ENCODE results near the gene TMEM238L. TPM values are rescaled to one million over a fixed set of nuclear protein-coding genes. Genes with fewer than 3 reads are reported as not detected.

TMEM238L gene
- total RNA-seq, 2 experiments from 2014 or later, result not detected

DNA sequence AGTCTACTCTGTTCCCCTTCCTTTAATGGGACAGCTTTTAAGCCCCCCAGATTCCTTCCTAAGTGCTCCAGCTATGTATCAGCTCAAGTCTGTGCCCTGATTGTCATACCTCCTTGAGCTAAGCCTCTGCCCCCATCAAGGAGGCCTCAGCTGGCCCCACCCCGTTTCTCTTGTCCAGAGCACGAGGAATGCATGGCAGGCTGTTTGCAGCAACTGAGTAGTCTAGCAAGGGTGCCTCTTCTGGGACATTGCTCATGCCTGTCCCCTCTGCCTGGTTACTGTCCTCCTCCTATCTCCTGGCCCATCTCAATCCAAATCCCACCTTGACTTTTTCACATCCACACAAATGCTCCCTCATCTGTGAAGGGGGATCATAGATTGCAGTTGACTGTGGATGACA, 46.3 kb downstream of the TMEM238L start:
- Histone ChIP-seq H3K4me1 (ENCODE audit: insufficient read depth, low read length) (no peaks in the 10 kb centered on the region), H3K27ac (ENCODE audit: low read depth in 1 of 2, low read length in 2 of 2) (no peak overlapping the region), H3K4me3 (ENCODE audit: low read length) (no peak overlapping the region), H3K9me3 (ENCODE audit: control insufficient read depth in 1 of 2, insufficient read depth in 1 of 2, low read length in 2 of 2) (no peaks in the 10 kb centered on the region), H3K36me3 (ENCODE audit: insufficient read depth, low read length) (no peaks in the 10 kb centered on the region), H3K27me3 (ENCODE audit: control insufficient read depth in 1 of 2, insufficient read depth in 2 of 2, low read length in 2 of 2) (no peaks in the 10 kb centered on the region)
- no peaks in the 10 kb centered on the region for H3K27me3 Mint-ChIP-seq
- ChIA-PET POLR2A (no interaction called here), CTCF (no interaction called here)
- intact Hi-C loops (cut with DNase I, micrococcal nuclease), result no loop called here
- H3K9me3 Mint-ChIP-seq, result no peaks in the 10 kb centered on the region
- ATAC-seq (ENCODE audit: poor library complexity) (no peak), DNase-seq (no peak)
- no peaks in the 10 kb centered on the region for H3K4me1 Mint-ChIP-seq (ENCODE audit: low read depth)
- TF ChIP-seq, protein P1, sequence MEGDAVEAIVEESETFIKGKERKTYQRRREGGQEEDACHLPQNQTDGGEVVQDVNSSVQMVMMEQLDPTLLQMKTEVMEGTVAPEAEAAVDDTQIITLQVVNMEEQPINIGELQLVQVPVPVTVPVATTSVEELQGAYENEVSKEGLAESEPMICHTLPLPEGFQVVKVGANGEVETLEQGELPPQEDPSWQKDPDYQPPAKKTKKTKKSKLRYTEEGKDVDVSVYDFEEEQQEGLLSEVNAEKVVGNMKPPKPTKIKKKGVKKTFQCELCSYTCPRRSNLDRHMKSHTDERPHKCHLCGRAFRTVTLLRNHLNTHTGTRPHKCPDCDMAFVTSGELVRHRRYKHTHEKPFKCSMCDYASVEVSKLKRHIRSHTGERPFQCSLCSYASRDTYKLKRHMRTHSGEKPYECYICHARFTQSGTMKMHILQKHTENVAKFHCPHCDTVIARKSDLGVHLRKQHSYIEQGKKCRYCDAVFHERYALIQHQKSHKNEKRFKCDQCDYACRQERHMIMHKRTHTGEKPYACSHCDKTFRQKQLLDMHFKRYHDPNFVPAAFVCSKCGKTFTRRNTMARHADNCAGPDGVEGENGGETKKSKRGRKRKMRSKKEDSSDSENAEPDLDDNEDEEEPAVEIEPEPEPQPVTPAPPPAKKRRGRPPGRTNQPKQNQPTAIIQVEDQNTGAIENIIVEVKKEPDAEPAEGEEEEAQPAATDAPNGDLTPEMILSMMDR (IDR thresholded peaks at IDR 0.05), result no peak
- no peak overlapping the region for H3K4me3 Mint-ChIP-seq
- no peak overlapping the region for H3K27ac Mint-ChIP-seq
- no peaks in the 10 kb centered on the region for H3K36me3 Mint-ChIP-seq (ENCODE audit: low read depth)

DNA sequence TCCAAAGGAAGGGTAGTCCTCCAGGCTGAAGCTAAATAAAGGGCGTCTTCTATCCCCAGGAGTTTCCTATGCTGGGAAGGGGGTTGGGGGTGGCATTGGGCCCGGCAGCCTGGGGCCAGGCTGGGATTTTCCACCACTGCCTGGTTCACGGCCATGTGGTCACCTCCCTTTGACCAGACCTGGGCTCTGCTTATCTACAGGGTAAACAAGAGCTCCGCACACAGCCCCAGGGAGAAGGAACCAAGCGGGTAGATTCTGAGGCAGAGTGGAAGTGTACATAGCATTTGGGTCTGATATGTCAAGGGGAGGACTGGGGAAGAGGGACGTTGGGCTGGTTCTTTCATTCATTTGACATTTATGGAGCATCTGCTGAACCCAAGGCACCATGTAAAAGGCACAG, 46.8 kb downstream of the TMEM238L start:
- no peaks in the 10 kb centered on the region for H3K36me3 ChIP-seq (ENCODE audit: insufficient read depth, low read length)

DNA sequence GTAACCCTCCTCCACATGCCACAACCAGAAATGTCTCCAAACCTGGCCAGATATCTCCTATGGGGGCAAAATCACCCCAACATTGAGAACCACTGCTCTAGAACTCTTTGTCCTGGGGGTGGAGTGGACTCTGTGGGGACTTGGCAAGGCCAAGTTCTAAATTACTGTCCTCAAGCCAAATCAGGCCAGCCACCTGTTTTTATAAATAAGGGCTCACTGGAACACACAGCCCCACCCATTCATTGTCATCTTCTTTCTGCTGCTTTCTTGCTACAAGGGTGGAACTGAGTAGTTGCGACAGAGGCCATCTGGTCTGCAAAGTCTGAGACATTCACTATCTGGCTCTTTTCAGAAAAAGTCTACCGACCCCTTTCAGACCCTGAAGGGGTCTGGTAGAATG, 47.3 kb downstream of the TMEM238L start:
- no peaks in the 10 kb centered on the region for H3K27me3 ChIP-seq (ENCODE audit: control insufficient read depth in 1 of 2, insufficient read depth in 2 of 2, low read length in 2 of 2)
- no peaks in the 10 kb centered on the region for H3K4me1 ChIP-seq (ENCODE audit: insufficient read depth, low read length)
- no peaks in the 10 kb centered on the region for H3K36me3 ChIP-seq (ENCODE audit: insufficient read depth, low read length)
- ATAC-seq (ENCODE audit: poor library complexity) (no peak), DNase-seq (no peak)
- ChIA-PET POLR2A (no interaction called here), CTCF (no interaction called here)
- no peak overlapping the region for H3K4me3 ChIP-seq (ENCODE audit: low read length)
- Mint-ChIP-seq H3K27ac (no peak overlapping the region), H3K4me1 (ENCODE audit: low read depth) (no peaks in the 10 kb centered on the region), H3K27me3 (no peaks in the 10 kb centered on the region), H3K9me3 (no peaks in the 10 kb centered on the region), H3K36me3 (ENCODE audit: low read depth) (no peaks in the 10 kb centered on the region), H3K4me3 (no peak overlapping the region)
- no peaks in the 10 kb centered on the region for H3K9me3 ChIP-seq (ENCODE audit: control insufficient read depth in 1 of 2, insufficient read depth in 1 of 2, low read length in 2 of 2)
- TF ChIP-seq, protein P1 (IDR thresholded peaks at IDR 0.05), result no peak
- intact Hi-C loops (cut with DNase I, micrococcal nuclease), result no loop called here
- H3K27ac ChIP-seq (ENCODE audit: low read depth in 1 of 2, low read length in 2 of 2), result no peak overlapping the region

More for the DNA sequence above, 46.8 kb downstream of the TMEM238L start:
- no peak overlapping the region for H3K27ac ChIP-seq (ENCODE audit: low read depth in 1 of 2, low read length in 2 of 2)
- no peaks in the 10 kb centered on the region for H3K27me3 ChIP-seq (ENCODE audit: control insufficient read depth in 1 of 2, insufficient read depth in 2 of 2, low read length in 2 of 2)
- Mint-ChIP-seq H3K4me1 (ENCODE audit: low read depth) (no peaks in the 10 kb centered on the region), H3K27me3 (no peaks in the 10 kb centered on the region), H3K4me3 (no peak overlapping the region), H3K27ac (no peak overlapping the region), H3K36me3 (ENCODE audit: low read depth) (no peaks in the 10 kb centered on the region), H3K9me3 (no peaks in the 10 kb centered on the region)
- intact Hi-C loops (cut with DNase I, micrococcal nuclease), result no loop called here
- no peak overlapping the region for H3K4me3 ChIP-seq (ENCODE audit: low read length)
- ATAC-seq (ENCODE audit: poor library complexity) (no peak), DNase-seq (no peak)
- TF ChIP-seq, protein P1 (IDR thresholded peaks at IDR 0.05), result no peak
- ChIA-PET POLR2A (no interaction called here), CTCF (no interaction called here)
- H3K4me1 ChIP-seq (ENCODE audit: insufficient read depth, low read length), result no peaks in the 10 kb centered on the region
- no peaks in the 10 kb centered on the region for H3K9me3 ChIP-seq (ENCODE audit: control insufficient read depth in 1 of 2, insufficient read depth in 1 of 2, low read length in 2 of 2)
